Transverse colon (tissue), 4 donors: ENCODE results near the gene ITPKB. TPM values are rescaled to one million over a fixed set of nuclear protein-coding genes. Genes with fewer than 3 reads are reported as not detected.
"Not testable (repeated sequence)": the region's sequence is repeated elsewhere in the genome, so short reads cannot be mapped to it uniquely, and the experiment has no call there.

ENCODE experiments used
- DNase-seq: peaks from one replicate; pipeline ENCODE4 v3.0.0-alpha.2; 2019
- H3K27ac ChIP-seq, 4 donors: fragments of 200-600 bp; sonication (generic); 2 replicates each; pipeline ENCODE4 v1.5.1; 2016 to 2018; ENCODE audit warnings: inconsistent platforms in 4 of 4
- H3K27me3 ChIP-seq: fragments of 200-600 bp; sonication (generic); 2 replicates; pipeline ENCODE4 v1.5.1; 2017; ENCODE audit warnings: inconsistent platforms
- H3K36me3 ChIP-seq, 4 donors: fragments of 200-600 bp; sonication (generic); 2 replicates each; pipeline ENCODE4 v1.5.1; 2017 to 2019; ENCODE audit warnings: inconsistent platforms in 4 of 4
- H3K4me1 ChIP-seq, 4 donors: fragments of 200-600 bp; sonication (generic); 2 replicates each; pipeline ENCODE4 v1.5.1; 2017 to 2020; ENCODE audit warnings: inconsistent platforms in 4 of 4
- H3K4me3 ChIP-seq, 4 donors: fragments of 200-600 bp; sonication (generic); 1 replicate in 1 of 4; 2 replicates in 3 of 4; pipeline versions ENCODE4 v1.5.1 to v1.6.1; 2017 to 2019; ENCODE audit warnings: inconsistent platforms in 4 of 4
- H3K9me3 ChIP-seq, 2 donors: fragments of 200-600 bp; sonication (generic); 2 replicates each; pipeline ENCODE4 v1.5.1; 2017 to 2019; ENCODE audit warnings: inconsistent platforms in 2 of 2
- EP300 ChIP-seq: sonication (generic); formaldehyde crosslinking; IDR thresholded peaks from one replicate; pipeline ENCODE4 v1.6.1; 2017; ENCODE audit warnings: antibody characterized with exemption, low read depth
- POLR2A ChIP-seq: fragments of 450-650 bp; IDR thresholded peaks from one replicate; pipeline ENCODE4 v1.6.1; 2016; ENCODE audit warnings: antibody characterized with exemption, mild to moderate bottlenecking, moderate library complexity
- POLR2AphosphoS5 ChIP-seq, 3 donors: sonication (generic); formaldehyde crosslinking; IDR thresholded peaks; one replicate each; pipeline ENCODE4 v1.6.1; 2016; ENCODE audit warnings: antibody characterized with exemption in 3 of 3
- WGBS, 2 donors: methylation state at CpG; one replicate each; pipeline ENCODE4 v1.1.5; 2018; ENCODE audit warnings: low coverage in 1 of 2; 5-methylcytosine and 5-hydroxymethylcytosine counted together
- in situ Hi-C, 4 donors: fragments of 200-750 bp; cut with MboI; loops; one replicate each; pipeline versions ENCODE4 v1.15.0 to v1.15.1; 2017; ENCODE audit warnings: low sequenced_read_pairs in 3 of 4, low pct_ligation_motif_present in 1 of 4, low pct_unique_long_range_greater_than_20kb in 1 of 4
- intact Hi-C: fragments of 100-400 bp; cut with DNase I; formaldehyde crosslinking; loops from one replicate; pipeline ENCODE4 v1.15.1; 2023; ENCODE audit warnings: low total_unique reads
- total RNA-seq, 4 donors: library from RNA; depleted of rRNA; stranded (reverse); fragments of >200 nt; gene quantifications; one replicate each; pipeline ENCODE4 v1.1.0, GENCODE V29; 2016
- TF ChIP-seq, protein P1 (sequence below), 5 experiments: fragments of 200-600 bp in 3 of 5; fragments of 450-650 bp in 2 of 5; sonication (generic) in 3 of 5; IDR thresholded peaks; 1 replicate in 2 of 5; 2 replicates in 3 of 5; pipeline ENCODE4 v1.5.1; 2016 to 2017; ENCODE audit warnings: antibody characterized with exemption in 5 of 5, inconsistent platforms in 3 of 5, mild to moderate bottlenecking in 2 of 5, moderate library complexity in 1 of 5

The ITPKB gene
- total RNA-seq, 4 donors from 2014 or later, result 14.3 to 57.6 (median 23.7) TPM

- DNase-seq, result no peak
Observed at GRCh38 chr1:226617109-226617508, 122.0 kb downstream of the ITPKB start.

DNA sequence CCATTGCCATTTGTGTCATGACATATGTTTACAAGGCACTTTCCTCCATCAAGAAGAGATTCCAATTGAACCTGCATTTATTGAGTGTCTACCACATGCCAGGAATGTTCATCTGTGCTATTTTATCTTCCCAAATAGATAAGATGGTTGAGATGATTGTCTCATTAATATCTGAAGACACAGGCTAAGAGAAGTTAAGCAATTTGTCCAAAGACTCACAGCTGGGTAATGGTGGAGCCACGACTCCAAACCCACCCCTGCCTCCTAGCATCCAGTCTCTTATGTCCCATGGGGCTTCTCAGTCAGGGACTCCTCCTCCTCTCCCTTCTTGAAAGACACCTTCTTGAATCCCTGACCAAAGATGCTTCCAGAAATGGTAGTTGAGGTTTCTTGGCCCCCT, 122.4 kb downstream of the ITPKB start:
- intact Hi-C loops, result no loop called here
- in situ Hi-C loops, result loop anchor here in 2 of 4 donors (25.0 kb wide), 1 partner anchor 204 kb away; the partner anchor contains the start of gene PARP1 (in 2 of the 2)
- H3K27me3 ChIP-seq, result no peaks in the 10 kb centered on the region
- no peaks in the 10 kb centered on the region for H3K4me1 ChIP-seq
- no peaks in the 10 kb centered on the region for H3K36me3 ChIP-seq
- 76% methylated on average over 1 of the region's 1 CpG; no CpG with 5 or more reads in 1 of the 2 donors for WGBS, 2 donors
- no peak for DNase-seq
- H3K27ac ChIP-seq, result no peak overlapping the region
- H3K4me3 ChIP-seq, result no peak overlapping the region
- H3K9me3 ChIP-seq, result no peaks in the 10 kb centered on the region
- TF ChIP-seq POLR2AphosphoS5 (IDR thresholded peaks at IDR 0.05) (no peak), EP300 (no peak), POLR2A (no peak)
- TF ChIP-seq, protein P1, sequence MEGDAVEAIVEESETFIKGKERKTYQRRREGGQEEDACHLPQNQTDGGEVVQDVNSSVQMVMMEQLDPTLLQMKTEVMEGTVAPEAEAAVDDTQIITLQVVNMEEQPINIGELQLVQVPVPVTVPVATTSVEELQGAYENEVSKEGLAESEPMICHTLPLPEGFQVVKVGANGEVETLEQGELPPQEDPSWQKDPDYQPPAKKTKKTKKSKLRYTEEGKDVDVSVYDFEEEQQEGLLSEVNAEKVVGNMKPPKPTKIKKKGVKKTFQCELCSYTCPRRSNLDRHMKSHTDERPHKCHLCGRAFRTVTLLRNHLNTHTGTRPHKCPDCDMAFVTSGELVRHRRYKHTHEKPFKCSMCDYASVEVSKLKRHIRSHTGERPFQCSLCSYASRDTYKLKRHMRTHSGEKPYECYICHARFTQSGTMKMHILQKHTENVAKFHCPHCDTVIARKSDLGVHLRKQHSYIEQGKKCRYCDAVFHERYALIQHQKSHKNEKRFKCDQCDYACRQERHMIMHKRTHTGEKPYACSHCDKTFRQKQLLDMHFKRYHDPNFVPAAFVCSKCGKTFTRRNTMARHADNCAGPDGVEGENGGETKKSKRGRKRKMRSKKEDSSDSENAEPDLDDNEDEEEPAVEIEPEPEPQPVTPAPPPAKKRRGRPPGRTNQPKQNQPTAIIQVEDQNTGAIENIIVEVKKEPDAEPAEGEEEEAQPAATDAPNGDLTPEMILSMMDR (IDR thresholded peaks at IDR 0.05), result no peak

More at GRCh38 chr1:226617109-226617508, 122.0 kb downstream of the ITPKB start:
- no peaks in the 10 kb centered on the region for H3K4me1 ChIP-seq
- H3K9me3 ChIP-seq, result no peaks in the 10 kb centered on the region
- in situ Hi-C loops, result loop anchor here in 2 of 4 donors (25.0 kb wide), 1 partner anchor 205 kb away; the partner anchor contains the start of gene PARP1 (in 2 of the 2)
- H3K4me3 ChIP-seq, result no peak overlapping the region
- no peaks in the 10 kb centered on the region for H3K36me3 ChIP-seq
- no peak for TF ChIP-seq EP300
- TF ChIP-seq, protein P1 (IDR thresholded peaks at IDR 0.05), result no peak
- TF ChIP-seq POLR2A, result no peak
- TF ChIP-seq POLR2AphosphoS5 (IDR thresholded peaks at IDR 0.05), result no peak
- 79% methylated on average over 8 of the region's 8 CpGs; no CpG with 5 or more reads in 1 of the 2 donors for WGBS, 2 donors
- no peaks in the 10 kb centered on the region for H3K27me3 ChIP-seq
- no peak overlapping the region for H3K27ac ChIP-seq
- intact Hi-C loops, result no loop called here

GRCh38 chr1:226615876-226616275, 123.2 kb downstream of the ITPKB start:
- H3K27me3 ChIP-seq, result no peaks in the 10 kb centered on the region
- 87 to 98% methylated on average over 6 to 9 of the region's 9 CpGs for WGBS, 2 donors
- in situ Hi-C loops, result loop anchor here in 2 of 4 donors (25.0 kb wide), 1 partner anchor 204 kb away; the partner anchor contains the start of gene PARP1 (in 2 of the 2)

GRCh38 chr1:226611980-226612379, 127.1 kb downstream of the ITPKB start:
- H3K27ac ChIP-seq, H3K36me3 ChIP-seq, H3K4me3 ChIP-seq, DNase-seq, H3K27me3 ChIP-seq, H3K4me1 ChIP-seq, intact Hi-C loops, H3K9me3 ChIP-seq: not testable (repeated sequence)
- in situ Hi-C loops, result loop anchor here in 2 of 4 donors (25.0 kb wide), 1 partner anchor 200 kb away; the partner anchor contains the start of gene PARP1 (in 2 of the 2)
- WGBS, 2 donors, result 77% methylated on average over 6 of the region's 6 CpGs; no CpG with 5 or more reads in 1 of the 2 donors

More at GRCh38 chr1:226615876-226616275, 123.2 kb downstream of the ITPKB start:
- intact Hi-C loops, result no loop called here
- no peak for DNase-seq
- Histone ChIP-seq H3K27ac (no peak overlapping the region), H3K36me3 (no peaks in the 10 kb centered on the region), H3K9me3 (no peaks in the 10 kb centered on the region), H3K4me3 (no peak overlapping the region), H3K4me1 (no peaks in the 10 kb centered on the region)
- no peak for TF ChIP-seq POLR2A
- TF ChIP-seq, protein P1 (IDR thresholded peaks at IDR 0.05), result no peak
- no peak for TF ChIP-seq EP300
- TF ChIP-seq POLR2AphosphoS5 (IDR thresholded peaks at IDR 0.05), result no peak
